ENCODE measurements around the gene CALN1. TPM values are rescaled to one million over a fixed set of nuclear protein-coding genes. Genes with fewer than 3 reads are reported as not detected.

The CALN1 gene
- total and polyA plus RNA-seq, 4 donors = 0.02 to 0.91 (median 0.03) TPM

DNA sequence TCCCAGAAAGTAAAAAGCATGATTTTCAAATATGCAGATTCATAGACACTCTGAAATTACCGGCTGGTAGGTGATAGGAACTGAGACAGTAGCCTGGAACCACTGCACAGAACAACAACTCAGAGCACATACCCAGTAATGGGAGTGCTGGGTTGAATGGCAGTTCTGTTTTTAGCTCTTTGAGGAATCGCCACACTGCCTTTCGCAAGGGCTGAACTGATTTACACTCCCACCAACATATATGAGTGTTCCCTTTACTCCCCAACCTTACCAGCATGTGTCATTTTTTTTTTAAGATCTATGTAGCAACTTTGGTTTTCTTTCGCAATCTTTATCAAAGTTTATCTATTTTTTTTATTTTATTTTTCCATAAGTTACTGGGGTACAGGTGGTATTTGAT, 358.8 kb downstream of the CALN1 start:
- 43 to 71% methylated on average over 4 of the region's 4 CpGs for WGBS, 2 donors
- DNase-seq (no peak), ATAC-seq (ENCODE audit: insufficient read depth, low FRiP score) (no peak)
- no peaks in the 10 kb centered on the region for H3K36me3 ChIP-seq (ENCODE audit: control insufficient read depth in 4 of 4, insufficient read depth in 4 of 4, low read length in 4 of 4)
- peaks cover 0 to 12% (median 0%) of the 10 kb centered on the region in 5 donors for H3K4me1 ChIP-seq (ENCODE audit: control insufficient read depth in 5 of 5, insufficient read depth in 5 of 5, low read length in 5 of 5)
- no peak overlapping the region for H3K27ac ChIP-seq (ENCODE audit: low read depth in 1 of 2, low read length in 1 of 2)
- H3K27me3 ChIP-seq (ENCODE audit: control insufficient read depth in 3 of 3, insufficient read depth in 3 of 3, low read length in 2 of 3) = no peaks in the 10 kb centered on the region
- H3K9ac ChIP-seq (ENCODE audit: insufficient read depth in 1 of 2, low read length in 2 of 2) = no peak overlapping the region
- TF ChIP-seq CTCF (IDR thresholded peaks at IDR 0.05; ENCODE audit: control extremely low read depth, extremely low read depth) = no peak
- H3K4me3 ChIP-seq = no peak overlapping the region
- H3K9me3 ChIP-seq (ENCODE audit: control insufficient read depth in 4 of 4, insufficient read depth in 3 of 4, low read length in 3 of 4) = no peaks in the 10 kb centered on the region

DNA sequence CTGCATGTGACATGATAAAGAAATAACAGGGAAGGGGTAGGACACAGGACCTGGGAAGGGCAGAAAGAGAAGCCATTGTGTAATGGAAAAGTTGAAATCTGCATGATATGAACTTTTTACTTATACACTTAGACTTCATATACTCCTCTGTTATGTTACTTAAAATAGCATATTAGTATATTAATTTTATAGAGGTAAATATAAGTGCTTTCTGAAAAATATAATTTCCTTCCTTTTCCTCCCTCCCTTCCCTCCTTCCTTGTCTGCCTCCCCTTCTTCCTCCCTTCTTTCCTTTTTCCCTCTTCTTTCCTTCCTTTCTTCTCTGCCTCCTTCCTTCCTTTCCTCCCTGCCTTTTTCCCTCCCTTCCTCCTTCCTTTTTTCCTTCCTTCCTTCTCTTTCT, 363.7 kb downstream of the CALN1 start:
- Histone ChIP-seq H3K4me3 (no peak overlapping the region), H3K9ac (ENCODE audit: insufficient read depth in 1 of 2, low read length in 2 of 2) (no peak overlapping the region), H3K9me3 (ENCODE audit: control insufficient read depth in 4 of 4, insufficient read depth in 3 of 4, low read length in 3 of 4) (peaks cover 0 to 2% (median 0%) of the 10 kb centered on the region in 4 donors), H3K4me1 (ENCODE audit: control insufficient read depth in 5 of 5, insufficient read depth in 5 of 5, low read length in 5 of 5) (no peaks in the 10 kb centered on the region), H3K36me3 (ENCODE audit: control insufficient read depth in 4 of 4, insufficient read depth in 4 of 4, low read length in 4 of 4) (no peaks in the 10 kb centered on the region), H3K27me3 (ENCODE audit: control insufficient read depth in 3 of 3, insufficient read depth in 3 of 3, low read length in 2 of 3) (no peaks in the 10 kb centered on the region), H3K27ac (ENCODE audit: low read depth in 1 of 2, low read length in 1 of 2) (no peak overlapping the region)
- DNase-seq (no peak), ATAC-seq (ENCODE audit: insufficient read depth, low FRiP score) (no peak)
- no peak for TF ChIP-seq CTCF (IDR thresholded peaks at IDR 0.05; ENCODE audit: control extremely low read depth, extremely low read depth)

DNA sequence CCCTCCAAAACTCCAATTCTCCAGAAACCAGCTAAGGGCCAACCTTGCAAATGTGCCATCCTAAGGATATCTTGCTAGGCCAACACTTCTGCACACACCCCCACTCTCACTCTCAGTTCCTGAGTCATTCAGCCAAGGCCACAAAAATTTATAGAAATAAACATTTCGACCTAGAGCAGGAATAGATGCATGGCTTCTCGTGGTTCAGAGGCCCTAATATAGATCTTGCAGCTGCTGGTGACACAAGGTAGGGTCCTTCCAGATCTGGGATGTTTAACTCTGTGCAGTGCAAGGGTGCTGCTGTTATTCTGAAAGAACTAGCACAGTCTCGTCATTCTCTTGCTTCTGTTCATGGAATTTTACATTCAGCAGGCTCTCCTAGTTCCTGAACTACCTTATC, 369.3 kb downstream of the CALN1 start:
- Histone ChIP-seq H3K27me3 (ENCODE audit: control insufficient read depth in 3 of 3, insufficient read depth in 3 of 3, low read length in 2 of 3) (no peaks in the 10 kb centered on the region), H3K4me3 (no peak overlapping the region), H3K9ac (ENCODE audit: insufficient read depth in 1 of 2, low read length in 2 of 2) (no peak overlapping the region), H3K9me3 (ENCODE audit: control insufficient read depth in 4 of 4, insufficient read depth in 3 of 4, low read length in 3 of 4) (peaks cover 0 to 5% (median 0%) of the 10 kb centered on the region in 4 donors), H3K4me1 (ENCODE audit: control insufficient read depth in 5 of 5, insufficient read depth in 5 of 5, low read length in 5 of 5) (no peaks in the 10 kb centered on the region), H3K36me3 (ENCODE audit: control insufficient read depth in 4 of 4, insufficient read depth in 4 of 4, low read length in 4 of 4) (no peaks in the 10 kb centered on the region), H3K27ac (ENCODE audit: low read depth in 1 of 2, low read length in 1 of 2) (no peak overlapping the region)
- ATAC-seq (ENCODE audit: insufficient read depth, low FRiP score) (no peak), DNase-seq (no peak)
- TF ChIP-seq CTCF (IDR thresholded peaks at IDR 0.05; ENCODE audit: control extremely low read depth, extremely low read depth) = no peak
- WGBS, 2 donors = 46 to 56% methylated on average over 3 of the region's 3 CpGs

- Histone ChIP-seq H3K9ac (ENCODE audit: insufficient read depth in 1 of 2, low read length in 2 of 2) (no peak overlapping the region), H3K27ac (ENCODE audit: low read depth in 1 of 2, low read length in 1 of 2) (no peak overlapping the region), H3K4me3 (no peak overlapping the region), H3K4me1 (ENCODE audit: control insufficient read depth in 5 of 5, insufficient read depth in 5 of 5, low read length in 5 of 5) (no peaks in the 10 kb centered on the region), H3K27me3 (ENCODE audit: control insufficient read depth in 3 of 3, insufficient read depth in 3 of 3, low read length in 2 of 3) (no peaks in the 10 kb centered on the region), H3K36me3 (ENCODE audit: control insufficient read depth in 4 of 4, insufficient read depth in 4 of 4, low read length in 4 of 4) (no peaks in the 10 kb centered on the region), H3K9me3 (ENCODE audit: control insufficient read depth in 4 of 4, insufficient read depth in 3 of 4, low read length in 3 of 4) (peaks cover 0 to 5% (median 0%) of the 10 kb centered on the region in 4 donors)
- ATAC-seq (ENCODE audit: insufficient read depth, low FRiP score) (no peak), DNase-seq (no peak)
- TF ChIP-seq CTCF (IDR thresholded peaks at IDR 0.05; ENCODE audit: control extremely low read depth, extremely low read depth) = no peak
- 87 to 95% methylated on average over 2 of the region's 2 CpGs for WGBS, 2 donors
Measured at GRCh38 chr7:72040641-72041040, 371.5 kb downstream of the CALN1 start.
